CD4-positive, alpha-beta T cell treated with Interleukin-4 for 1 hour (primary cell): ENCODE measurements around the gene ARHGAP15.

Experiments used
- DNase-seq, 2 donors: peaks; one replicate each; pipeline ENCODE4 v3.0.0-alpha.2; 2020 to 2022

Gene ARHGAP15

DNA sequence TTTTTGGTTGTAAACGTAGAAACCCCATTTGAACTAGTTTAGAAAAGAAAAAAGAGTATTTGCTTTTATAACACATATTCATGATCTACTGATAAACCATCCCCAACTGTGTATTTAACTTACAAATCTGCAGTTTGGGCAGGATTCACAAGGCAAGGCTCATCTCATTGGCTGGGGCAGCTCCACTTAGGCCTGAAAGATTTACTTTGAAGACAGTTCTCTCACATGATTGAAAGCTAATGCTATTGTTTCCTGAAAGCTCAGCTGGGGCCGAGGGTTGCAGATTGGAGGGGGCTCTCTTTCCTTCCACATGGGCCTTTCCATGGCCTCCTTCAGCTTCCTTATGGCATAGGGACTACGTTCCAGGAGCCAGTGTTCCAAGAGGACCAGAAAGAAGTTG is 47.4 kb downstream of the ARHGAP15 start:
- DNase-seq = peak in 1 of 2 donors; percentile 41

DNA sequence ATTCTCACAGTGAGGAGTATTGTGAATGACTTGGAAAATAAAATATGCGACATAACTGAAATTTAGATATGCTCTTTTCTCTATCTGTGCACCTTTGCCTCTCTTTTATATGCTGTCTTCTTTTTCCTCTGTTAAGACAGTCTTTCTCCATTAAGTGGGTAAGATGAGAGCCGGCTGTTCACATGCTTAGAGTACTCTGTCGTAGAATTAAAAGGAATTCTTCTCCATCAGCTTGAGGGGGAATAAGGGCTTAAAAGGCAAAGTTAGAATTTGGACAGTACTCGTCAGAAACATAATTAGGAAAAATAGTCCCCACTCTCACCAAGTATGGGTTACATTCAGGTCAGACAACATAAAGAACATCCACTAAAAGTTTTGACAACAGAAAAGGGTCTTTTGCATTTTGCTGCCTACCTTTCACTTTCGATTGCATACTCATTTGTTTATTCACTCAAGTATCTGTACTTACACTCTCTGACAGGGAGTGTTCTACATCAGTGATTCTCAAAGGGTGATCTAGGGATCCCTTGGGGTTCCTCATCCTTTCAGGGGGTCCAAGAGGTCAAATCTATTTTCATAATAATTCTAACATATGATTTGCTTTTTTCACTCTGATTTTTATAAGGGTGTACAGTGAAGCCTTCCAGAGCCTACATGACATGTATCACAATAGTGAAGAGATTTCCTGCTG is 48.0 kb downstream of the ARHGAP15 start:
- peak in 1 of 2 donors; percentile 55 for DNase-seq

DNA sequence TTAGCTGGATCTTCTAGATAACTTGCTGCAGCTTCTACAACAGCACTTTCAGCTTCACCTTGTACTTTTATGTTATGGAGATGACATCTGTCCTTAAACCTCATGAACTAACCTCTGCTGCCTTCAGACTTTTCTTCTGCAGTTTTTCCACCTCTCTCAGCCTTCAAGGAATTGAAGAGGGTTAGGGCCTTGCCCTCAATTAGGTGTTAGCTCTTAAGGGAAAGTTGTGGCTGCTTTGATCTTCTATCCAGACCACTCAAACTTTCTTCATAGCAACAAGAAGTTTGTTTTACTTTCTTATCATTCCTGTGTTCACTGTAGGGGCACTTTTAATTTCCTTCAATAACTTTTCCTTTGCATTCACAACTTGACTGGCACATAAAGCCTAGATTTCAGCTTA is 52.3 kb downstream of the ARHGAP15 start:
- DNase-seq = peak in 1 of 2 donors; percentile 15

DNA sequence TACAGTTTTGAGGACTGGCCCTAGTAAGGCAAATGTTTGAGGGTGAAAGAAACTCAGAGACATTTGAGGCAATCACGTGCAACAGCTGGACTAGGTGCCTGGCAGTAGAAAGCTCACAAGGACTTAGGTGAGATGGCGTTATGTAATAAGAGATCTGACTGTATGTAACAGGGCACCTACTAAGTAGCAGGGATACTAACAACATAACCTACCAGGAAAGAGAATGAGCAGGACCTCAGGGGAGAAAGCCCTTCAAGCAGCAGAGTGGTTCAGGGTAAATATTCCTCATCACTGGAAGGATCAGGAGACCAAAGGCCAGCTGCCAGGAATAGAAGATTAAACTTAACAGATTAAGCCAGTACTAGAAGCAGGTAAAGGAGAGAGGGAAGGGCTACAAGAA is 53.4 kb downstream of the ARHGAP15 start:
- DNase-seq = no peak

DNA sequence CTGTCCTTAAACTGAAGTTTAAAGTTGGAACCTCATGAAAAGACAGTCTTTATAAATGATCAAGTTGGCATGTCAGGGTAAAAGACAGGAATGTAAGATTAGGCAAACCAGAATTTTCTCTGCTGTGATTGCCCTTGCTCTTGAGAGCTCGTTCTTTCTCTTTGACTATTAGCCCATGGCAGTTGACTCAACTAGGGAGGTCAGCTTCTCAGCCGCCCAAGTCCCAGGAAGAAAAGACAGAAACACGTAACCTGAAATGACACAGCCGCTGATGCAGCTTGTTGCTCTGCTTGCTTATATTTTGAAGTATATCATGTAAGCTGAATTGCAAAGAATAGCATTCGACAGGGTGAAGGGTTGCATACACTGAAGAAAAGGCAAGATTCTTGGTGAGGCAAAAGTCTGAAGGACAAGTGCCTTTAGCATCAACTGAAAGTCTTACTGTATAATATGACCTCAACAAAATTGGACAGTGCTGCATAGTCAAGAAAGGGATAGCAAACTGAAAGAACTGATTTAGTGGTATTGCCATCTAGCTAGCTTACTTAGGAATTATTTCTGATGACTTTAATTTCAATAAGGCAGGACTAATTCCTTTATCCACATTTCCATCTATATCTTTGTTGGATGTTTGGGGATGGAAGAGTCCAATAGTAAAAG is 54.7 kb downstream of the ARHGAP15 start:
- DNase-seq = no peak

DNA sequence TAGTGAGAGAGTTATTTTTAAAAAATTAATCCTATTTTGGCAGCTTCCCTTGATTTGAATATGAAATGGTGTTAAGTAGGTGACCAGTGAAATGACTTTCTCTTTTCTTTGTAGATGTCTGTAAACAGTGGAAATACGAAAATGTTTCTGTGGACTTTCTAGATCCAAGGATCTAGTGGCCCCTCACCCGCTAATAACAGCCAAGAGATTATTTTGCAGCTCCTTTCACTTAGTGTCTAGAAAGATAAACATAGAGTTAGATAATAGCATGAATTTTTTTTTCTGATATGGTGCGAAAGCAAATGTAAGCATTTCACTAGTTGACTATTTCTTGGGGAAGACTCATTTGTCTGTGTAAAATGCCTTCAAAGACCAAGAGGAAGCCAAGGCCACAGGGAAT is 57.7 kb downstream of the ARHGAP15 start:
- no peak for DNase-seq

DNA sequence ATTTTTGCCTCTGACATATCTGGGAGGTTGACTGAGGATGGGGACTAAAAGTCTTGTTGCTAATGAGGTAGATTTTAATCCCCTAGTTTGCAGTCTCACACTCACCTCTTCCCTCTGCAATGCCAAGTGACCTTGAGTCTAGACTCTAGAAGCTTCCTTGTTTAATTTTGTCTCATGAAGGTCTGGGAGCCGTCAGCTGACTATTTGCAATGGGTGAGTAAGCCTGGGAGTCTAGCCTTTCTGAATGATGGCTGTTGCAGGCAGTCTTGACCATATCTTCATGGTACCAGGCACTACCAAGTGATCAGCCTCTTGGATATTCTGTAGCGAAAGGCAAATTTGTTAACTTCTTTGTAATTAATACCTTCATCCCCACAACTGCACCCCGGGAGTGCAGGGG is 61.2 kb downstream of the ARHGAP15 start:
- no peak for DNase-seq

DNA sequence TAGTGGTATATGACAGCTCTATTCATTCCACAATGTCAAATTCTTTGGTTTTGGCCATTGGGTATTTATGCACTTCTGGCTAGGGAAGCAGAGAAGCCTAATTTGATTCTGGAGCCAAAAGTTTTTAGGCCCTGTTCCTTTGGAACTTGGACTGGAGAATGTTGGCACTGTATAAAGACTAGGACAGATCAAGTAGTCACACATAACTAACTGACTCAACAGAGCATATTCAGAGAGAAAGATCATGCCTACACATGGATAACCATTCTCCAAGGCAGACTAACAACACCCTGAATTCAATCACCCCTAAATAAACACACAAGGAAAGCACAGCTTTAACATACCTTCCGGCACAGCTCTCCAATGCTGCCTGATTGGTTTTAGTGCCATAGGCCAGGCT is 62.9 kb downstream of the ARHGAP15 start:
- DNase-seq = no peak

DNA sequence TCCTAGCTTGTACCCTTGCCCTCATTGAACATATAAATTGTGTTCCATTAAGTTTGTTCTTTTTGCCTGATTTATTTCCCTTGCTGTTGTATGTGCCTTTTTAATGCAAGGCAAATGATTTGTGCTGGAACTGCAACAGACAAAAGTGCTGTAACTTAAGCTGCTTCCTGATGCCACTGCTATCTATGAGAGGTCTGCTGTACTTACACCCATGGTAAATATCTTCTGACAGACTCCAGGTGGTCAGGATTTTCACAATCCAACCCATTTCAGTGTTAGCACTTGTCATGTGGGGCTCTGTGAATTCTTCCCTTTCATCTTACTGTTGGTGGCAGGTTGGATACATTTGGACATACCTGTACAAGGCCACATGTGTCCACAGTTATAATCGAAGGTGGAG is 63.5 kb downstream of the ARHGAP15 start:
- no peak for DNase-seq

DNA sequence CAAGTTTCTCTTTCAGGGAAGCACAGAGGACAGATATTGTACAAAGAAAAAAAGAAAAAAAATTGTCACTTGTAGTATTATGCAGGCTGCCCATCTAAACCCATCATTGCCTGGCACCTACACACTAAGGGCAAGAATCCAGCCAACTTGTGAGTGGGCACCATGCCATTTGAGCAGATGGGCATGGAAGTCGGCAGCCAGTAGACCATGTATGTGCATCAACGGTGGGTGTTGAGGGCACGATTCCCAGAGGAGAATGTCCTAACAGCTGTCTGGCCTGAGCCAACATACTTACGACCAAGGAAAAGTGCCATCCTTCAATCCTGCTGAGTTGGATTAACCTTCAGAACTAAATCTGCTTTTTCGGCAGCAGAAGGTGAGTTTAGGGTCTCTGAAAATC is 63.9 kb downstream of the ARHGAP15 start:
- DNase-seq = no peak

DNA sequence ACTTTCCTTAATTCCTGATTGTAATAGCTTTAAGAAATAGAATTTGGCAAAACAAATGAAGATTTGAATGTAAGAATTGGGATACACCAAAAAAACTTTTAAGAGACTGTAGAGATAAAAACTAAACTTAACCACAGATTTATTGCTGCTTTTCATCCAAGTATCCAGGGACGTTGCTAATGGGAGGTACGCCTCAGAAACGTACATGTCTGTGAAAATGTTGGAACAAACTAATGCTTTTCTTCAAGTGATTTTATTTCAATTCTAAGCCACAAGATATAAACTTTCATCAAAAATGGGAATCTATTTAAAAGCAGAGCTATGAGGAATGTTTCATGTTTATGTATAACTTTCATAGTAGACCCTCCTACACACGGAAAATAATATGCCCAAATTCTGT is 66.3 kb downstream of the ARHGAP15 start:
- no peak for DNase-seq

DNA sequence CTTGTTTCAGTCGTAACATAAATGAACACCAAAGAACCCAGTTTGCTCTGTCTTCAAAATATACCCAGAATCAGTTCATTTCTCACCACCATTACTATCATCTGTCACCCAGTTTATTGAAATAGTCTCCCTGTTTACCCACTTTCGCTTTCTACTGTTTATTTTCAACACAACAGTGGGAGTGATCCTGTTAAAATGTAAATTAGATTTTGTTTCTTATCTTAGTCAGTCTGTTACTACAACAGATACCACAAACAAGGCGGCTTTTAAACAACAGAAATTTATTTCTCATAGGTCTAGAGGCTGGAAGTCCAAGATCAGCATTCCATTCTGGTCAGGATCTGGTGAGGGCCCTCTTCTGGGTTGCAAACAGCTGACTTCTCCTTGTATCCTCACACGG is 74.8 kb downstream of the ARHGAP15 start:
- DNase-seq = no peak

DNA sequence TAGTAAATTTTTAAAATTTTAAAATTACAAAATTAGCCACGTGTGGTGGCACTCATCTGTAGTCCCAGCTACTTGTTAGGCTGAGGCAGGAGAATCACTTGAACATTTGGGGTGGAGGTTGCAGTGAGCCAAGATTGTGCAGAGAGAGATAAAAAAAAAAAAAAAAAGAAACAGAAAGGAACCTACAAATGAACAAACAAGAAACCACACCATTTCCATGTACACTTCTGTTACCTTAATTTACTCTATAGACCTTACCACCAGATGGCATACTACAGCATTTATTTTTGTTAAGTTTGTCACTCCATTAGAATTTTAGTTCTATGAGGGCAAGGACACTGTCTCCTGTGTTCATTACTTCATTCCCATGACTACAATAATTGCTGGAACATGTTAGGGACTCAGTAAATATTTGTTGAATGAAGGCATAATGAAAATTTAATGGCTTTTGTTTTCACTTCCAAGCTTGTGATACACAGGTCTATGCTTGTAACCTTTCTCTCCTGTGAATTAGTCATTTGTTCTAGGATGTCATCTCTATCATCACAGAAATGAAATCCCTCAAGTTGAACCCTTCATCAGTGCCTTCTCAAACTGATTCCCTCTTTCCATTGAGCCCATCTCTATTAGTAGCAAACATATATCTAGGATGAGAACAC is 76.0 kb downstream of the ARHGAP15 start:
- peak in 1 of 2 donors; percentile 74 for DNase-seq

DNA sequence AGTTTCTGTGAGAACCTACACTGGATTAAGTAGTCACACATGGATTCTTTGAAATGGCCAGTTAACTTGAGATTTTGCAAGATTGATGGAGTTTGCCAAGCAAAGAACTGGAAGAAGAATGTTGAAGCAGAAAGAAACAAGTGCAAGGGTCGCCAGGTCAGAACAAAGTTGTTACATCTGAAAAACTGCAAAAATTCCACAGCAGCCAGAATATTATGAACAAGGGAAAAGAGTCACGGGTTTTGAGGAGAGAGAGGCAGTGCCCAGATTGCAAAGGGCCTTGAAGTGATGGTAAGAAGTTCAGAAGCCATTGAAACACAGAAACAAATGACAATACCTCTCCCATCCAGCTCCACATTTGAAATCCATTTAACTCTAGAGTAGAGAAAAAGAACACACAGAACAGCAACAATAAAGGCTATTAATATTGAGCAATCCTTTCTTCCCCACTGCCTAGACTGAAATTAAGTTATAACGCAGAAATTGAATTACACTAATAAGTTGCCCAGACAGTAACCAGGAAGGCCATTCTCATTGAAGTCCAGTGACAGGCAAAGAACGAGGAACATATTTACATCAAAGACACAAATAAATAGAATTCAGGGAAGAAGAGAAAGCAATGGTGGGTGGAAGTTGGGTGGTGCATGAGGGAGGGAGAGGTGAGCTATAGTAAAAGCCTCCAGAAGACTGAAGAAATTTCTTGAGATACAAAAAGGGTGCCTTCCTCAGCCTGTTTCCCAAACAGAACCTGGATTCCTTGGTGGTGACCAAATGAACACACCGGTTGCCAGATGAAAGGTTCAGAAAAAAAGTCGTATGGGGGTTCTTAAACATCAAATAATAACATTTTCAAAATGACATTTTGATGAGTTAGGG is 80.6 kb downstream of the ARHGAP15 start:
- no peak for DNase-seq

DNA sequence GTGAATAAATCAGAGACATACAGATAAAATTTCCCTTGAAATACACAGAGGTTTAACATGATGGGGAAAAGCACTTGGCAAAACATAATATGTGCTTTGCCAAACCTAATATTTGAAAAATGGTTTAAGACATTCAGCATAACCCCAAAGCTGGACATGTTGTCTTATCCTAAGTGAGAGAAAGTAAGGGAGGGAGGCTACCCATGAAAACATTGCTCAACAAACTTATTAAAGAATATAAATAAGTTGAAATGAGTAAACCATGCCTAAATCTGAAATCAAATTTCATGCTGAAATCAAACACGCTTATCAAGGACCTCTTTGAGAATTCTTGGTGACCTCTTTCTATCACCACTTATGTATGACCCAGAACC is 81.2 kb downstream of the ARHGAP15 start:
- DNase-seq = no peak

DNA sequence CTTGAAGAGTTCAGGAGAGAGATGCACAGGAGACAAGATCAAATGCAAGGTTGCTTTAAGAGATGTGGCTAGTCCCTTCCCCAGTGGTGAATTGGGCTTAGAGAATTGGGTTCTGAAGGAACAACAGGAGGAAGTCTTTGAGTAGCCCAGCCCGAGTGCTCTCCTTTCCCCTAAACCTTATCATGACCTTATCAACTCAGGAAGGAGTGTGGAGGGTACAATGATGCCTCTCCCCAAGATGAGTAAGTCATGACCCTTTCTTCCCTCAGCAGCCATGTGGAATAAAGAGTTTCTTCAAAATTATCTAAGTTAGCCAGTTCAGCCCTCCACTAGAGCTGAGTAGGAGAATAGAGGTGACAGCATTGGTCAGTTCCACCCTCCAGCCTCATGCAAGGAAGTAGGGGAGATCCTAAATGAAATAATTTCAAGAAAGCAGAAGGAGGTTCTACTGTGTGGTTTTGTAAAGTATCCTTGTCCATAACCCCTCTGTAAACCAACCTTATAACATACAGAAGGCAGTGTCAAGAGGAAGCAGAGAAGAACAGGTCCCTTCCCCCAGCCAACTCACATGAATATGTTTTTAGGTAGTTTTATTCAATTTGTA is 88.4 kb downstream of the ARHGAP15 start:
- no peak for DNase-seq

DNA sequence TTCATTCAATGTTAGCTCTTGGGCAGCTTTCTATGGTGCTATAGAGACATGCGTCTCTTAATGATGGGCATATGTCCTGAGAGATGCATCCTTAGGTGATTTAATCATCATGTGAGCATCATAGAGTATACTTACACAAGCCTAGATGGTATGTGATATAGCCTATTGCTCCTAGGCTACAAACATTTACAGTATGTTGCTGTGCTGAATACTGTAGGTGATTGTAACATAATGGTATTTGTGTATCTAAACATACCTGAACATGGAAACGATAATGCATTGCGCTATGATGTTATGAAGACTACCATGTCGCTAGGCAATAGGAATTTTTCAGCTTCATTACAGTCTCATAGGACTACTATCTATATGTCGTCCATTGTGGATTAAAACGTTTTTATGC is 89.4 kb downstream of the ARHGAP15 start:
- DNase-seq = no peak

DNA sequence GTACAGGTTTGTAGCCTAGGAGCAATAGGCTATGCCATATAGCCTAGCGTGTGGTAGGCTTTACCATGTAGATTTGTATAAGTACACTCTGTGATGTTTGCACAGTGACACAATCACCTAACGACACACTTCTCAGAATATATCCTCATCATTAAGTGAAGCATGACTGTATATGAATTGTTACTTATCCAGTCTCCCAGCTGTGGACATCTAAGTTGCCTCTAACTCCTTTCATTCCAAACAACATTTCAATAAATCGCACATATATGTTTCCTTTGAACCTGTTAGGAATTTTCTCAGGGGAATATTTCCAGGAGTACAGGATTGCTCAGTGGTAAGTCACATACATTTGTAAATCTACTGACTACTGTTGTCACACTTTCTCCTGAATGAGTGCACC is 90.0 kb downstream of the ARHGAP15 start:
- DNase-seq = no peak

DNA sequence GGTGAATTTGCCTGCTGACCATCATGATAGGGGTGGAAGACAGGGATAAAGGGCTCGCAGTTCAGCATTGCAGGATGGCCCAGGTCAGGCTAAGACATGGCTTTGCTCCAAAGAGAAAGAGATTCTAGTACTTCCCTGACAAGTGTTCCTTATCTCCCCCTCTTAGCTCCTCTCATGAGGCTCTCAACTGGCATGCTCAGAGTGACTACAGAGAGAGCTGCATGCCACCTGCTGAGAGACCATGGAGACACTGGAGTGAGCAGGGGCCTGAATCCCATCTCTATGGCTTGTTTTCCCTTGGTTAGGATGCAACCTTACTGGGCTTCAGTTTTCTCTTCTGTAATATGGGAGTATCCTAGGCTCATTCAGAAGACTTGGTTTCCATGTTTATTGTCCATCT is 94.3 kb downstream of the ARHGAP15 start:
- no peak for DNase-seq

DNA sequence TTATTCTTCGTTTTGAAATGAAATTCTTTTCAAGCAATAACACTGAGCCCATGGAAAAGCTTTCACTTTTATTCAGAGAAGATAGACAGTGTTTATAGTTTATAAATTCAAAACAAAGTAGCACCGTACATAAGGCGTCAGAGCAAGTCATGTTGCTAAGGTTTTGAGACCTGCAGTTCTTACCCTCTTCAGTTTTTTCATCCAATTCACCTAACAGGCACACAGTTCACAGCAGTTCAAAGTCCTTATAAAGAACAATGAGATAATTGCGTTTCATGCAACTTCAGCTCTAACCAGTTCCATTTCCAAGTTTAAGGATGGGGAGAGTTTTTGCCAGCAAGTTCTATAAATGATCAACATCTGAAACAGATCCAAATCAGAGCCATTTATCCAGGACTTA is 96.7 kb downstream of the ARHGAP15 start:
- DNase-seq = no peak

DNA sequence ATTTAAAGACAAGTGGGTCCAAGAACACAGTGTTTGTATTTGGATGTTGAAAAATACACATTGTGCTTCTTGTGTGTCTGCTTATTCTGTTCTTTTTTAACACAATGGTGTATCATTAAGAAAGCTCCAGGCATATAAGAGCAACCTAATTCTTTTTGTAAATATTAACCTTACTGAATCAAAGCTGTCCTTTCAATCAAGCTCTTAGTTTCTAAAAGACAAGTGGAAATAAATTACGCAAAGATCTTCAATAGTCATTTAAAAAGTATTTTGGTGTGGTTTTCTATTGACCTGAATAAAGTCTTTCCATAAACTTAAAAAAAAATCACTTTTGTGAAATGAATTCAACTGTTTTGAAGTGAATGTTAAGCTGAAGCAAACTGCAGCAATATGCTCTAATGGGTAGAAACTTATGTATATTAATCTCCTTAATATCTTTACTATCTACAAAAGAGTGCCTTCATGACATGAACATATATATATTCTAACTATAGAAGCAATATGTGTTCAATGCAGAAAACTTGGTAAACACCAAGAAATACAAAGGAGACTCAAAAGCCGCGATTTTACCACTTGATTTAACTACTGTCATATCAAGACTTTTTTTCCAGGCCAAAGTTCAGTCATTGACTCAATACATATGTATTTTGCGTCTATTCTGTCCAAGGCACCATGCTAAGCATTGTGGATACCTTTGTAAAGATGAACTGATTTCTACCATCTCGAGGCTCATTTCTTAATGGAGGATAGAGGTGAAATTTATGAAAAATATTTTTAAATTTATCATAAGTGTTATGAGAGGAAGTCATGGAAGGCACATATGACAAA is 97.7 kb downstream of the ARHGAP15 start:
- no peak for DNase-seq

DNA sequence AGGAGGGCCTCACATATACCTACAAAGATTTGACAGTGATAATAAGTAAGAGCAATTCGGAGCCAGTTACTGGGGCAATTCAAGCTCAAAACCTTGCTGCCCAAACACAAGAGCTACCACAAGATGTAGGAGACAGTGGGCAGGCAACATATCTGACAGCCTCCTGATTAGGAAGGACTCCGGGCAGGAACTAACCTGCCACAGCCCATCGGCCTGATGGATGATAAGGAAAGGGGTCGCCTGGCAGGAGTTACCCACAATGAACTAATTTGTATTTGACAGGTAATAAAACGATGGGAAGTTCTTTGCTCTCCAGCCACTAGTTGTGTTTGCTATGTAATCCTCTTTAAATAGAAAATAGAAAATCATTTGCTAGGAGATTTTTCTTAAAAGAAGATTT is 100.2 kb downstream of the ARHGAP15 start:
- DNase-seq = no peak
